Frontal cortex (tissue), 4 donors: ENCODE results near the gene GJB4. TPM values are rescaled to one million over a fixed set of nuclear protein-coding genes. Genes with fewer than 3 reads are reported as not detected.
"Not testable (repeated sequence)": the region's sequence is repeated elsewhere in the genome, so short reads cannot be mapped to it uniquely, and the experiment has no call there.

Experiments used
- DNase-seq, 2 donors: peaks; one replicate each; pipeline ENCODE4 v3.0.0; 2012; ENCODE audit warnings: low spot score in 2 of 2
- FAIRE-seq: peaks from 2 replicates; lab custom pipeline; 2012; peaks lifted over from hg19 to GRCh38; lab: Jason Lieb, UNC
- total RNA-seq: library from RNA; depleted of rRNA; stranded (reverse); fragments of >200 nt; gene quantifications from one replicate; pipeline ENCODE4 v1.2.3, GENCODE V29; 2014
- donor health status: control.
- donor health status: control.
- donor health status: control.

GJB4 gene
- not detected for total RNA-seq

DNA sequence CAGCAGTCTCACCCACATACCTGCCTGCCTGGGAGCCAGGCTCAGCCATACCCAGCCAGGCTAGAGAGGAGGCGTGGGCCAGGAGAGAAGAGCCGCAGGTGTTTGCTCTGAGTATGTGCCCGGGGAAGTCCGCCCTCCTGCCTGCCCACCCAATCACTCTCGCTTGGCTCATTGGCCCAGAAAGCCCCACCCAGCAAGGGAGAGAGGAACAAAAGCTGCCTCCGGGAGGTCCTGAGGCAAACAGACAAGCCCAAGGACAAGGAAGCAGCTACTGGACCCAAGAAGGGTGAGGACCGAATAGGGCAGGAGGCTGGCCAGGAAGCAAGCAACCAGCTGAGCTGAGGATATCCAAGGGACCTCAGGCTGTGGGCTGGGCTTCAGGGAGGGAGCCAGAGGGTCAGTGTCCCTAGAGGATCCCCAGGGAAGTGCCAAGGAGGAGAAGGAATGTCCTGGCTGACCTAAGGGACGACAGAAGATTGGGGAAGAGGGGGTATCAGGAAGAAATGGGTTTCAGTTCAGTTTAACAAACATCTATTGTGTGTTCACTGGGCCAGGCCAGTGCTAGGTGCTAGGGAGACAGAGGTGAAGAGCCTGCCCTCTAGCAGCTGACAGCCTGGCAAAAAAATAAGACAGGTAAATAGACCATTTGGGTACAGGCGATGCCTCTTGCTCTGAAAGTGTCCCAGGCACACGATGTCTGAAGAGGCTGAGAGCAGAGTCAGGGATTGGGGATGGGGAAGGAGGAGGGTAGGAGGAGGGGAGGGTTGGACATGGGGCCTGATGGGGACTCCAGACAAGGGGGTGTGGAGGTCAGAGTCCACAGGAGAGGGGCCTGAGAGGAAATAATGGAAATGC is at the start of gene GJB4:
Gene GJB4, plus strand, starts transcription at position 238 of the 855 bp plus-strand sequence. CDS start 1,515 bp downstream, outside the sequence.
- FAIRE-seq (no peak), DNase-seq (no peak)

- FAIRE-seq: no peak
These were observed 48.7 kb upstream of the GJB4 start for GRCh38 chr1:34710812-34711211.

DNA sequence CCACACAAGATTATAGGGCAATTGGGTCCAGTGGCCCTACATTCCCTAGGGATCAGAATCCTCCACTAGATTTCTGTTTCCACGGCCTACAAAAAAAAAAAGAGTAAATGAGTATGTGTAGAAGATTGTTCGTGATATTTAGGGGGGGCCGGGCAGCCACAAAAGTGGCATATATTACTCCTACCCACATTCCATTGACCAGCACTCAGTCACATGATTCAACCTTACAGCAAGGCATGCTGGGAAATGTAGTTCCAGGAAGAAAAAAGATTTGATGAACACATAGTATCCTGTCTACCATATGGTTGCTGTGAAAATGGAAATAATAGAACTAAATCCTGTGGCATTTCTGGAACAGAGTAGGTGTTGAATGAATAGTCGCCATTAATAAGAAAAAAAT is 48.1 kb upstream of the GJB4 start:
- DNase-seq: no peak
- FAIRE-seq: no peak

More at GRCh38 chr1:34710812-34711211, 48.7 kb upstream of the GJB4 start:
- DNase-seq: no peak

GRCh38 chr1:34712007-34712688 is 47.4 kb upstream of the GJB4 start:
- no peak for DNase-seq
- no peak for FAIRE-seq

DNA sequence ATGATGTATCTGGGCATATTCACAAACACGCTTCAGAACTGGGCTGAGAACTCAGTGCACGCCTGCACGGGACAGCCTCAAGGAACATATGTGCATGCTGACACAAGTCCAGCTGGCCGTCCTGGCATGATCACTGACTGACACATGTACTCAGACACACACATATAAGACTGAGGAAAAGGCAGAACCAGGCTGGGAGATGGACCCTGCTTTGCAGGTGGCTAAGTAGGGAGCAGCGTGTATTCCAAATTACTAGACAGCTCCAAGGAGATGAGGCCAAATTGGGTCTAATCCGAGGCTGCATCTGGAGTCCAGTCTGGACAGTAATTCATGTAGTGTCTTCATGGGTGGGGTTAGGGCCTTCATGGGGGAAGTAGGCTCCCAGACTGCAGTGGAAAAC is 46.1 kb upstream of the GJB4 start:
- no peak for FAIRE-seq
- no peak for DNase-seq

- FAIRE-seq (no peak), DNase-seq (no peak)
These were observed 45.2 kb upstream of the GJB4 start for GRCh38 chr1:34714386-34714785.

DNA sequence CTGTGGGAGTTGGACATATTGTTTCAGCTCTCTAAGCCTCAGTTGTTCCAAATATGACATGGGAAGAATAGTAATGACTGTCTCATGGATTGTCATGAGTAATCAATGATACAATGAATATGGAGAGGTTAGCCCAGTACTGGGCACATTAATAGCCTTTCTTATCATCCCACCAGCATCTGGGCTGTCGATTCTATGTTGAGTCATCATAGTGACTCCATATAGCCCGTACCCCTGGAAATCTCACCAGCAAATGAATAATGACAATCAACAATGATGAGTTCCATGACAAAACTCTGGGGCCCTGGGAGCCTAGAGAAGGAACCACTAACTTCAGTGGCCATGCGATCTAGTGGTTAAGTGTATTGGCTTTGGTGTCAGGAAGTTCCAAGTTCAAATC is 44.4 kb upstream of the GJB4 start:
- FAIRE-seq (no peak), DNase-seq (no peak)

DNA sequence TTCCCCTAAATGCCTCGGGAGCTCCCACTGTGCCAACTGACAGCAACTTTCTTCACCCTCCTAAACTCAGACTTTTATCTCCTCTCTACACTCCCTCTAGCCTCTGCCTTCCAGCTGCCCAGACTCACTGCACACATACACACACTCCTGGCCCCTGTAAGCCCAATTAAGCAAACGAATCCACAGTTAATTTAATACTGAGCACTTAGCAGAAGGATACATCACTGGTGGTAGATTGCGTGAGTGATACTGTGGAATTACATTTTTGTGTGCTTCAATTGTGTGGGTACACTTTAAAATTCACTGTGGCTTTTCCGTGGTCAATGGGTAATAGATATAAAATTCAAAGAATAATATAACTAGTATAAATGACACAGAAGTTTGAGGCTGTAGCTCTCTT is 38.3 kb upstream of the GJB4 start:
- FAIRE-seq: no peak
- DNase-seq: no peak

DNA sequence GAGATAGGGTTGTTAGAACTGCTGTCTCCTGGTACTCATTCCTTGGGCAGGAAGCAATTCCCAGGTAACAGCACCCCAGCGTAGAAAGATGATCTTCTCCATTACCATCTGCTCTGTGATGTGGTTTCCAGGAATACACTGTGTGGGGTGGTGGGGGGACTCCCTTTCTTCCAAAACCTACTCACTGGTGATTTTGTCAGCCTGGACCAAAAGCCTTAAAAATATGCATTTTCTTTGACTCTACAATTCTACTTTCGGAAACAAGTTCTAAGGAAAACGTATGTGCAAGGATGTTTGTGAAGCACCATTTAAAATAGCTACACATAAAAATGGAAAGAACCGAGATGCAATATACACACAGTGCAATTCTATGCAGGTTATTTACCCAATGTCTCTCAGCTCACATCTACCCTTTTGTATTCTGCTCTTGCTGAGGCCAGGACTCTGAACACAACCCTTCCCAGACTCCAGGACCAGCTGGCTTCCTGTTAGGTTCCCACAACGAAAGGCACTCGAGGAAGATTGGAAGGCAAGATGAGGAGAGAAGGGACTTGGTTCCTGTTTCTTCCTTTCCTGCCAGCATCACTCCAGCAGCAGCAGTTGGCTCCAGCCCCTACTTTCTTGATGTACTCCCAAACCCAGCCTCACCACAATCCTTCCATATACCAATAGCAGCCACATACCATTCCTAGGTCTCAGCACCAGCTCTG is 37.7 kb upstream of the GJB4 start:
- DNase-seq (no peak), FAIRE-seq (no peak)

- FAIRE-seq (no peak), DNase-seq (no peak)
These were observed 32.7 kb upstream of the GJB4 start for GRCh38 chr1:34726861-34727260.

DNA sequence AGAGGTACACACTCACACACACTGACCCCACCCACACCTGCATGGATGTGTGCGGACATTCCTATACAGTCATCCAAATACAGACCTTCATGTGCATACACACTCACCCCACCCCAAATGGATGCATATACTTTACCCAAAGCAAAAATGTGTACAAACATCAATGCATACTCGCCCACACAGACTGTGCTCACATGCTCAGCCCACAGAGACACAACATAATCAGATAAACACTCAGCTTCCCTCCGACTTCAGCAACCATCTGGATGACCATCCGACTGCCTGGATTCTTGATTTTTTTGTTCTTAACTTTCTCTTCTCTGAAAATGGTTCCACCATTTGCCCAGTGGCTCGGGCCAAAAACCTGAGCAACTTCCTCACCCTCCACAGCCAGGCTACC is 29.1 kb upstream of the GJB4 start:
- DNase-seq: no peak
- FAIRE-seq: no peak

GRCh38 chr1:34732831-34733230 is 26.7 kb upstream of the GJB4 start:
- FAIRE-seq, DNase-seq: not testable (repeated sequence)

GRCh38 chr1:34736692-34737091 is 22.8 kb upstream of the GJB4 start:
- DNase-seq: peak in 1 of 2 donors; percentile 61
- FAIRE-seq: no peak

- FAIRE-seq, DNase-seq: not testable (repeated sequence)
These were observed 22.3 kb upstream of the GJB4 start for GRCh38 chr1:34737236-34737635.

DNA sequence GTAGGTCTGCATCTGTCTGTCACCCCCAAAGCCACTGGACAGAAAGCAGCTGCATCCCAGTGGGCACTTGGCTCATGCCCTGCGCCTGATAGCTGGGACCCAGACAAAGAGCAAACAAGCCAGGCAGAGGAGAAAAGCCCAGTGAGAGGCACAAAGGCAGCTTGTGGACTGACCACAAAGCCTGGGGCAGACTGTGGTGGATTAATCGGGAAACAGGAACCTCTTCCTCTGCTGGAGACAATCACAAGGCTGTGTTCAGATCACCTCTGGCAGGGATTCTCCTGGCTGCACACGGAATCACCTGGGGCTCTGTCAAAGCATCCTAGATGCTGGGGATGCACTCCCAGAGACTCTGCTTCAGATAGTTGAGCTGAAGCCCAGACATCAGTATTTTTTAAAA is 19.9 kb upstream of the GJB4 start:
- DNase-seq: no peak

GRCh38 chr1:34740161-34740868 is 19.2 kb upstream of the GJB4 start:
- FAIRE-seq (no peak), DNase-seq (no peak)

More for the DNA sequence above, 19.9 kb upstream of the GJB4 start:
- no peak for FAIRE-seq

DNA sequence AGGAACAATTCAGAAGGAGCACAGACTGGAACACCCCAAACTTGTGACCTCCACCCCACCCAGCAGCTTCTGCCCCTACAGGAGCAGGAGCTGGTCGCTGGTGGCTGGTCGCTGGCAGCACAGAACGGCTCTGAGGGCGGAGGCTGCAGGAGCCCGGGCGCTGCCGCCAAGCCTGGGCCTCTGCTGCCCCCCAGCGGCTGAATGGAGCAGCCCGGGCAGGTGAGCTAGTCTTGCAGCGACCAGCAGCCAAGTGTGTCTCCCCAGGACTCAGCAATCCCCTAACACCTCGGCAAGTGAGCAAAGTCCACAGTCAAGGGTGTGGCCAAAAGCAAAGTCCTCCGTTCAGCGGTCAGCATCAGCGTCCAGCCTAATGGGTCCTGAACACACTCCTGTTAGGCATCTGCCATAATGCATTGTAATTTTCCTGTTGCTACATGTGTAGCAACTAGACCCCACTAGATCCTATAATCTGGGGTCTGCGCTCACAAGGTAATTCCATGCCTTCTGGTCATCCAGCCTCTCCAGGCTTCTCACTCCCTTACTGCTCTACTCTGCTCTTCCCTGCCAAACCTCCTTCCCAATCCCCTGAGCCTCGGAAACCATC is 16.8 kb upstream of the GJB4 start:
- DNase-seq (peak; percentile 56 to 83), FAIRE-seq (no peak)

DNA sequence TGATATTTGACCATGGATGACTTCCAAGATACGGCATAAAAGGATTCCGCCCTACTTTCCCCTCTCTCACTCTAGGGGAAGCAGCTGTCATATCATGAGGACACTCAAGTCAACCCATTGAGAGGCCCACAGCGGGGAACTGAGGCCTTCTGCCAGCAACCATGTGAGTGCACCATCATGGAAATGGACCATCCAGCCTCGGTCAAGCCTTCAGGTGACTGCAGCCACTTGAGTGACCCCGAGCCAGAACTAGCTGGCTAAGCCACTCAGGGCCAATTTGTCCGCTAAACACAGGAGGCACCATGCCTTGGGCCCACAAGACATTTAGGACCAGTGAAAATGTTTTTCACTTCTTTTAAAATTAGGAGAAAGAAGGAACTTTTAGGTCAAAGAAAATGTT is 15.8 kb upstream of the GJB4 start:
- DNase-seq (no peak), FAIRE-seq (no peak)

DNA sequence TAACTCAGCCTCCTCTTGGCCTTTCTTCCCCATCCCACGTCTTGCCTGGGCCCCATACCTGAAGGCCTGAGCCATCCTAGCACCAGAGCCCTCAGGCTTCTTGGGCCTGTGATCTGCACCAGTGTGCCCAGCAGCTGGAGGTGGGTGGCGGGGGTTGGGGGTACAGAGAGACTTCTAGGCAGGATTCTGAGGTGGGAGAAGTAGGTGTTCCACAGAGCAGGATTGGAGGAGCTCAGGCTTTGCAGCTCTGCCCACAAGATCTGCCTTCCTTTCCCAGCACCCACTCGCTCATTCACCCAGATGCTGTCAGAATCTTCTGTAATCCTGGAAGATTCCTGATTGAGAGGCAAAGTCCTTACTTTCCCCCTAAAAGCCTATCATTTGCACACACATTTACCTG is 14.7 kb upstream of the GJB4 start:
- FAIRE-seq (no peak), DNase-seq (no peak)

DNA sequence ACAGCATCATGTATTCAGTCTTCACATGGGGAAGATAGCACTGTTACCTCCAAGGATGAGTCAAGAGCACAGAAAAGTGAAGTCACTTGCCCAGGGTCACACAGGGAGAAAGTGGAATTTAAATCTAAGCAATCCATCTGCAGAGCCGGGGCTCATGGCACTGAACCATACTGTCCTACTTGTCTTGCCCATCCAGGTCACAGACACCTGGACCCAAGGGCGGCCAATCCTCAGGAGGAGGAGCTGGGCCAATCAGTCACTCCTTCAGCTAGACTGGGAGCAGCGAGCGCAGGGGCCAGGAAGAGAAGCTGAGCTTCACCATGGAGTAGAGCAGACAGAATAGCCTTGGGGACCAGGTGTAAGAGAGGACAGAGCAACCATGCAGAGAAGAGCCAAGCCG is 13.9 kb upstream of the GJB4 start:
- no peak for FAIRE-seq

More for the DNA sequence above, 13.9 kb upstream of the GJB4 start:
- no peak for DNase-seq
